ENCODE results near the gene MAMLD1. TPM values are rescaled to one million over a fixed set of nuclear protein-coding genes. Genes with fewer than 3 reads are reported as not detected.

Gene MAMLD1
- total RNA-seq, 1 experiment from 2014 or later, result 0.74 TPM

DNA sequence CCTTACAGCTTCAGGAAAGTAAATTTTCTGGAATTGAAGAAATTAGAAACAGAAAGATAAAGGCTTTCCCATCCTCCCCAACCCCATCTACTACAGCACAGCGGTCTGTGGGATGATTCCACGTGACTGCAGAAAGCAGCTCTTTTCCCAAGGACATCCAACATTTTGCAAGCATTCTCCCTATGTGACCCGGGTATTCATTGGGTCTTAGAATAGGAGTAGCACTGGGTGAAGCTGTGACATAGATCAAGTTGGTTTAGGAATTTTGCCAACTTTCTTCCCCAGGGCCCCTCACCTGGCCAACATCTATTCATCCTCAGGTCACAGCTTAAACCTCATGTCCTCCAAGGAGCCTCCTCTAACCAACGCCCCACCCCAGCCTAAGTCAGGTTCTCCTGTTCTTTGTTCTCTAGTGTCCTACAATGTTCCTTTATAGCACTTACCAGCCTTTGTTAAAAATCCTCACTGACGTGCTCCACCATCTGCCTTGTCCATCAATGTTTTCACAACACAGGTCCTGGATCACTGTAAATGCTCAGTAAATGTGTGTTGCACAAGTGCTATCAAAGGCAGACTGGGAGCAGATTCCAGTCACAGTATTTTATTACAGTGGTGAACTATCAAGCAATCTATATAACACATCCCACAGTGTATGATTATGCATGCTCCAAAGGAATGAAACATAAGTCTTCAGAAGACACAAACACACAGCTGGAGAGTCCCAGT is 124.4 kb downstream of the MAMLD1 start:
- no peak for DNase-seq (ENCODE audit: extremely low read depth, low read depth)

DNA sequence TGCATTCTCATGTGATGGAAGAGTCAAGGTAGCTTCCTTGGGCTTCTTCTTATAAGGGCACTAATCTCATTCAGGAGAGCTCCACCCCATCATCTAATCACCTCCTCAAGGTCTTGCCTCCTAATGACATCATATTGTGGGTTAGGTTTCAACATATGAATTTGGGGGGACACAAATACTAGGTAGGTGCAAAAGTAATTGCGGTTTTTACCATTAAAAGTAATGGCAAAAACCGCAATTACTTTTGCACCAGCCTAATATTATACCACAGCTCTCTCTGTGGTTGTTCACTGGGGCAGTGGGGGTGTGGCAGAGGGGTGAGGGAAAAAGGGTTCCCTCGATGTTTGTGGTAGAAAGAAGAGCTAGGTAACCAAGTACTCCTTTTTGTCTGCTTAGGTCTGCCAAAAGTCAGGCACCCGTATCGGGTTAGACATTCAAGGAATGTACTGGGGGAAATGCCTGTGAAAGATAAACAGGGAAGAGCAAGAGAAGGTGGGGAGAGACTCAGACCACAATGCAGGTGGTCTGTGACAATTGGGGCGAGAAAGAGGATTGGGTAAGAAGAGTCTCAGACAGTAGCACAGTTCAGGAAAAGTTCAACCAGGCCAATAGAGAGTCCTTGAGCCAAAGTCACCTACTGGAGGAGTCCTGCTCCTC is 126.4 kb downstream of the MAMLD1 start:
- no peak for DNase-seq (ENCODE audit: extremely low read depth, low read depth)

DNA sequence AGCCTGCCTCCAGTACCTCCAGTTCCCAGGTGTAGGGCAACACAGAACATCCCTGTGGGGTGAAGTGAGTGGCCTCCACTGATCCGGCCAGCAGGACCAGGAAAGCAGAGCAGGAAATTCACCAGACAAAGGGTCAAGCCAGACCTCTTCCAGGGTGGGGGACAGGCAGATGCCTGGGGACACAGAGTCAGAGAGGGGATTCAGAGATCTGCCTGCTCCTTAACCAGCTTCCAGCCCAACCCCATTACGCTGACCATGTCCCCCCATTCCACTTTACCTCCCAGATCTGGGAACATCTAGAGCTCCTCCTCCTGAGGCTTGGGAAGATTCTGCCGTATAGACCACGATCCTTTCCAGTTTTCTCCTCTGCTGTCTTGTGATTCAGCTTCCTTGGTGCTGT is 132.4 kb downstream of the MAMLD1 start:
- DNase-seq (ENCODE audit: extremely low read depth, low read depth), result no peak

DNA sequence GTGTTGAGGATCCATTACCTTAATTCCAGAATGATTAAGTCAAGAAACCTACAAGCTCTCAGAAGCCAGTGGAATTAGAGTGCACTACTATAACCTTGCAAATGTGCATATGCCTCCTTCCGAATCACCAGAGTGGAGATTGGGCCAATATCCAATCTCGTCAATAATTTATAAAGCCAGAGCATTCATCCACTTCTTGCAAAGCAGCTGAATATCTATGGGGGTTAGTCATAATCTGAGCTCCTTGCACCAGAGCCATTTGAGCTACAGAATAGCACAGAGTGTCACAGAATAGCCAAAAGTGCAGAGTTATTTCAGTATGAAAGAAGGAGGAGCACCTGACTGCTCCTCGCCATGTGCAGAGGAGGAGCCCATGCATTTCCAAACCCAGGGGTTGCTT is 136.1 kb downstream of the MAMLD1 start:
- no peak for DNase-seq (ENCODE audit: extremely low read depth, low read depth)

DNA sequence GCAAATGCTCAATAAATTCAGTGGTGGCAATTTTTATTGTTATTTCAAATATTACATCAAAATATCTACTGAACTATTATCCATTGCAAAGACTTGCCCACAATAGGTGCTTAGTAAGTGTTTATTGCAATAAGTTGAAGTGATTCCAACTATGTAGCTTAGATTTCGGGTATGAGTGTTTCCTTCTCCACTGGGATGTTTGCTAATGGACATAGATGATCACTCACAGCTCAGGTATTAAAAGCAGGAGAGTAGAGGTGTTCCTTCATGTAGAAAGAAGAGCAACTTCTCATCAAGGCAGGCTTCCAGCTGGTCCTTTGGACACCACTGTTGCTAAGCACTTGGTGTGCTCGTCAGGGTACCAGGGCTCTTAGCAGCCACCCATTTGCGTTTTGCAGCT is 139.0 kb downstream of the MAMLD1 start:
- DNase-seq (ENCODE audit: extremely low read depth, low read depth), result no peak

DNA sequence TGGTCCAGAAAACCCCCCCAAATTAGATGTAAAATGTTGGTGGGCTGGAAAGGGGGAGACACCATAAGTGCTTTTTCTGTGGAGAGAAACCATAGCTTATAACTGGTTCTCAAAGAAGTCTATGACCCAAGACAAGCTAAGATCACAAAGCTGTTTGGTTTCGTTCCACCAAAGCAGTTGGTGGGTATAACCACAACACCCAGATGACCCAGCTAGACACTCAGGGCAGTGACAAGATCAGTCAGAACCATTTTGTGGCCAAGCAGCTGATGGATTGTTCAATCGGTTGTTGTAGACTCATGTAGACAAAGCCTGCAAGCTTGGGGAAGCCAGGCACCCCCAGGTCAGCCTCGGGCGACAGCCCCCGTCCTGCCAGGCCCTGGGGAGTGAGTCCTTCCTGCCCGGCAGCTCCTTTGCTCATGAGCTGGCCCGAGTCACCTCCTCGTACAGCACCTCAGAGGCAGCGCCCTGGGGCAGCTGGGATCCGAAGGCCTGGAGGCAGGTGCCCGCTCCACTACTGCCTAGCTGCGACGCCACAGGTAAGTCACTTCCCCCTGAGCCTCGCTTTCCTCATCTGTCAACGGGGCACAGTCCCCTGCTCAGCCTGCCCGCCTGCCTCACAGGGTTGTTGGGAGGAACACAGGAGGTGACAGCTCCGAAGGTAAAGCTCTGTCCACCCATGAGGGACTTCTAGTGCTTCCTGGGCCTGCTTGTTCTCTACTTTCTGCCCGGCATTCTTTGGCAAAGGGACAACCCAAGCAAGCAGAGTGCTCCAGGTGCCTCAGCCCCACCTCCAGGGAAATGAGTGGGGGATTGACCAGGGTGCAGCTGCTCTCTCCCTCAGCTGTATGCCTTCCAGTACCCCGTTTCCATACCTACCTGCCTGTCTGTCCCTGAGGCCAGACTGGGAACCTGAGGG is 140.1 kb downstream of the MAMLD1 start:
- no peak for DNase-seq (ENCODE audit: extremely low read depth, low read depth)

DNA sequence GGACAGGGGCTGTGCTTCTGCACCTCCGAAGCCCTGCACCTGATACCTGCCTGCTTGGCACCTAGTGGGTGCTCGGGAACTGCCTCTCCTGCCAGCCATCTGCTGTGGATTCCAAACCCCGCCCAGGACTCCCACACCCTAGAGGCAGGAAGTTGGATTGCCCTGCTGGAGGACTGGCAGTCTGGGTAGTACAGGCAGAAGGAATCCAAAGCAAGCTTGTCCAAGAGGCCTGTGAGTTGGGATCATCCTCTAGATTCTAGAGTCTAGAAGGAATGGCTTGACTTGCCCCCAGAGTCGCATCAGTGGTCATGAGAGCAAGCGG is 140.7 kb downstream of the MAMLD1 start:
- no peak for DNase-seq (ENCODE audit: extremely low read depth, low read depth)

DNA sequence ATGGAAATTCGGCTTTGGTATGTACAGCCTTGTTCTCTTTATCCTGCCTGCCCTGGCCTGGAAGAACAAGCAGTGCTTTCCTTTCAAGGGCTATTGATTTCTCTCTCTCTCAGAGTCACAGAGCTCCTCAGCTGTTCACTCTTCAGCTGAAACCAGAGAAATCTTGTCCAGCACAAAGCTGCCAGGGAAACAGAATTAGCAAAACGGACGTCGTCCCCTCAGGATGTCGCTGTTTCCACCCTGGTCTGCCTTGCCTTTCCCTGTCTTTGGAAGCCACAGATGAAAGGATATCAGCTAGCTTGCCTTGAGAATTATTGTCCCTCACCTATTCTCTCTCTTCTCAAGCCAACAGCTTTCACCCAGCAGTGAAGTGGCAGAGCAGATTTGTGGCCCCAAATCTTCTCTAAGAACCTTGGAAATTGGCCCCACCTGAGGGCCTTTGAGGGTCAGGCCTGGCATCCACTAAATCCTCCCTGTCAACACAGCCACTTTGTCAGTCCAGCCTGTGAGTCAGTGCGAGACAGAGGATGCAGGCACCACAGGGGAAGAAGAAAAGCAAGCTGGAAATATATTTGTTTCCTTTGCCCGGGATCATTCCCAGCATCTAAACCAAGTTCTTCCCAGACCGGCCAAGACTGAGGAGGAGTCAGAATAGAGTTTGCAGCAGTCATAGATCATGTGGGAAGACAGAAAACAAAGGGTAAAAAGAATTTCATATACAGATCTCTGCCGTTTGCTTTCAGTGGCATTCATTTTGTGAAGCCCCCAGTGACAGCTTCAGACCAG is 141.5 kb downstream of the MAMLD1 start:
- DNase-seq (ENCODE audit: extremely low read depth, low read depth), result no peak

DNA sequence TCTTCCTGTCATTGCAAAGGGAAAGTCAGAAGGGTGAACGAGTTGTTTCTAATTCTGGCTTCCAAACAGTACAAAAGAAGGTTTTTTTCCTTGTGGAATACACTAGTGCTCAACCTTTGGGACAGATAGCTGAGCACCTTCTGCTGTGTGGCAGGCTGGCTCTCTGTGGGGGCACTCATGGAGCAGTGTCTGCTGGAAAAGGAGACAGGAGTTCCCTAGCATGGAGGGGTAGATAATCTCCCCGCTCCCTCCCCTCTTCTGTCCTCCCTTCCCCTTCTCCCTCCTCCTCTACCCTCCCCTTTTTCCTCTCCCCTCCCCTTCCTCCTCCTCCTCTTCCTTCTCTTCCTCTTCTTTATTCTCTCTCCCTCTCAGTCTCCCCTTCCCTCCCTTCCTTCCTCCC is 142.9 kb downstream of the MAMLD1 start:
- no peak for DNase-seq (ENCODE audit: extremely low read depth, low read depth)

DNA sequence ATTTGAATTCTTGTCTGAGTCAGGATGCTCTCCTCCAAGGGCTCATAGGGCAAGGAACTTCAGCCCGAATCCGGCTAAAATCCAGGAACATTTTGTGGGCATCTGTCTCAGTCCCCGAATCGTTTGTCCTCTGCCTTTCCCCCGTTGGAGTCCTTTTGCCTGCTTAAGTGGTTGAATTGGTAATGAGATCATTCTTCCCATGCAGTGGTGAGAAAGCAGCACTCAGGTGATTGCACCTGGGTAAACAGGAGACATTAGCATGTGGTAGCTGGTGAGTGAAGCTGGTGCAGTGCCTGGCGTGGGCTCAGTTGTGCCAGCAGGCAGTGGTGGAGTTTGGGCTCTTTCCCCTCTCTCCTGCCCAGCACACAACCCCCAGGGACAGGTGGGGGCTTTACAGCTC is 143.4 kb downstream of the MAMLD1 start:
- DNase-seq (ENCODE audit: extremely low read depth, low read depth), result no peak

DNA sequence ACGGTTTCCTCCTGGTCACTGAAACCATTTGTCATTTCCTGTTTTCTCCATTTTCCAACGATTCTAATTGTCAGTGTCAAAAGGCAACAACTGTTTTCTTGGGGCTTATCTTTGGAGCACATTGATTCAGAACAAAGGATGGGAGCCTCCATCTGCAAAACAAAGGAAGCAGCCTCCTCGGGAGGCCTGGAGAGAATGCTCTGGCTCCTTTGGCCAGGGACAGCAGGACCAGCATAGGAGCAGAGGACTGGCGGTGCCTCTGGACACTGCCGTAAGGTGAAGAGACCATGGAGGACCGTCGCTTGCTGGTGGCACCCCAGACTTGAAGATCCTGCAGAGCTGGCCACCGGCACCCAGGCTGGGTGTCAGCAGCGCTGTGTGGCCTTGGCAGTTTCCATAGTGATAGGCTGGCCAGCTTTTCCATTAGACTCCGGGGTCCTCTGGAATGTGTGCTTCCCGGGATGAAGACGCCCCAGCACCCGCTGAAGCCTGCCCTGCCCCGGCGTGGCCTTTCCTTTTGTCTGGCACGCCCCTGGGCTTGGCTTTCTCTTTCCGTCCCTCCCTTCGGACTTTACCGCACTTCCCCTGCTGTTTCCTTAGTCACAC is 144.2 kb downstream of the MAMLD1 start:
- no peak for DNase-seq (ENCODE audit: extremely low read depth, low read depth)

DNA sequence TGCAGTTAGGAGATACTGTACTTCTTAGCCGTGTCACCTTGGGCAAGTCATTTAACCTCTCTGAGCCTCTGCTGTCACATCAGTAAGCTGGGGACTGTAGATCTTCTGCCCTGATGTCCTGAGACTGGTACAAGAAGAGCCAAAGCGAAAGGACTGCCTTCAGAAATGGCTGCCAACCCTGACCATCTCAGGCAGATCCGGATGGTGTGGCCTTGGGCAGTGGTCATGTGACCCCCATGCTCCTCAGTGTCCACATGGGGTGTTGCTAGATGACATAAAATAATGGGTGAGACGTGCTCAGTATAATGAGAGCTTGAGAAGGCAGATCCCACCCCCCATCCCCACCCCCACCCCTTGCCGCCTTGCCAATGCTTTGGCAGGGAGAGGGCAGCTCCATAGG is 144.9 kb downstream of the MAMLD1 start:
- DNase-seq (ENCODE audit: extremely low read depth, low read depth), result no peak

DNA sequence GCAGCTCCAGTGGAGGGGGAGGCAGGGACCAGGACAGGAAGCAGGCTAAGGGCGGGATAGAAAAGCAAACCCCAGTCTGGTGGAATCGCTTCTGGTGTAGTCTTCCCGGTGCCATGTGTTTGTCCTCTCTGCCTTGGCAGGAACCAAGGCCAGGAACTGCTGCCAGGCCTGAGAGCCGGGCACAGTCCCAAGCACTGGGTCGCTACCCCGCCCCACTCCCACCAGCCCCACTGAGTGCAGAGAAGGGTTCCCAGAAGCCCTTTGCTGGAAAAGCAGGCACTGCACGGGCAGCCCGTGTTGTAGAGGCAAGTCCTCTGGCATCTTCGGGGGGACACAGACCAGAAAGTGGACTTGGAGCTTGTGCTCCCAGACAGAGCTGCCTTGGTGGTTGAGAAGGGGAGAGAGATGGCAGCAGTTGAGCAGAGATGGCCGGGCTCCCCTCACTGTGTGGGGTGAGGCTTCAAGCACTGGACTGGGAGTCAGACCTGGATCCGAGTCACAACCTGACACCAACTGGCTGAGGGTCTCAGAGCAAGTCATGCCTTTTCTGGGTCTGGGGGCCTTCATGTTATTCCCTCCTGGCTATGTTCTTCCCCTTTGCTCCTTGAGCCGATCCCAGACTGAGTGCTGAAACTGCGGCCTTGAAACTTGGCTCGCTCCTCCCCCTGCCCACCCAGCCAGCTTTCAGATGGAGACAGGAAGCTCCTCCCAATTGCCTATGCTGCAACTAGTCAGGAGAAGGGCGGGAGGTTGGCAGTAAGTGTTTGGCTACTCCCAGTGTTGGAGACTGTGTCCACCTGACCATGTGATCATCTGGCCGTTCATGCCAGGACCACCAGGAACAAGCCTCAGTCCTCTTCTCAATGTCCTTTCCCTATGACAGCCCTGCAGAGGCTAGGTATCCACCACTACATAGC is 145.6 kb downstream of the MAMLD1 start:
- no peak for DNase-seq (ENCODE audit: extremely low read depth, low read depth)

DNA sequence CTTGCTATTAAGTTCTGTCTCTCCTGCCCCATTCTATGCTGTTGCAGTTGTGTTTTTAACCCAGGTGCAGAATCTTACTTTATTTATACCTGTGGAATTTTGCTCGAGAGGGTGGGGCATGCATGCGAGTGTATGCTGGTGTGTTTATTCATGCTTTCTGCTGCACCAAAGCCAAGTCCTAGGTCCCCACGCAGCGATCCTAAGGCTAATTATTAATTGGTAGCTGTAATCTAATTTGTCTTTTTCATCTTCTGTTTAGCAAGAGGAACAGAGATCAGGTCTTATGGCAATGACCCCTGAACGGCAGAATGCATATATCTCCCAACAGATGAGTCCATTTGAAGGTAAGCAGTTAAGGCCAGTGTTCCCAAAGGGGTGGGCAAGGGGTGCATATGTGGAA is 146.6 kb downstream of the MAMLD1 start:
- no peak for DNase-seq (ENCODE audit: extremely low read depth, low read depth)

DNA sequence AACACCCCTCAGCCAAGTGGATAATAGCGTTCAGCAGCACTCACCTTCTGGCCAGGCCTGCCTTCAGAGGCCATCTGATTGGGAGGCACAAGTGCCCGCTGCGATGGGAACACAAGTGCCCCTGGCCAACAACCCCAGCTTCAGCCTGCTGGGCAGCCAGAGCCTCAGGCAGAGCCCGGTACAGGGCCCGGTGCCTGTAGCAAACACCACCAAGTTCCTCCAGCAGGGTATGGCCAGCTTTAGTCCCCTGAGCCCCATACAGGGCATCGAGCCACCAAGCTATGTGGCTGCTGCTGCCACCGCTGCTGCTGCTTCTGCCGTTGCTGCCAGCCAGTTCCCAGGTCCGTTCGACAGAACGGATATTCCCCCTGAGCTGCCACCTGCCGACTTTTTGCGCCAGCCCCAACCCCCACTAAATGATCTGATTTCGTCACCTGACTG is 149.4 kb downstream of the MAMLD1 start:
- no peak for DNase-seq (ENCODE audit: extremely low read depth, low read depth)

DNA sequence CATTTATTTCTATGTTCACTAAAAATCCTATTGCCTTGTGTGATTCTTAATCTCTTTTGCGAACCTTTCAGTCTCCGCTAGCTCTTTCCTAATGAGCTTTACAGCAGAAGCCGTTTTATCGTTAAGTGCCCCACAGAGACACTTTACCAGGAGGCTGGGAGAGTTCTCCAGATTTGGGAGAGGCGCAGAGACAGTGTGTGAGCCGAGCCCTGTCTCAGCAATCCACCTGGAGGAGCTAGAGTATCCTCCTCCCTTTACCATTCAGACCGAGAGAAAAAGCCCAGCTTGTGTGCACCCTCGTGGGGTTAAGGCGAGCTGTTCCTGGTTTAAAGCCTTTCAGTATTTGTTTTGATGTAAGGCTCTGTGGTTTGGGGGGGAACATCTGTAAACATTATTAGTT is 150.4 kb downstream of the MAMLD1 start:
- no peak for DNase-seq (ENCODE audit: extremely low read depth, low read depth)

DNA sequence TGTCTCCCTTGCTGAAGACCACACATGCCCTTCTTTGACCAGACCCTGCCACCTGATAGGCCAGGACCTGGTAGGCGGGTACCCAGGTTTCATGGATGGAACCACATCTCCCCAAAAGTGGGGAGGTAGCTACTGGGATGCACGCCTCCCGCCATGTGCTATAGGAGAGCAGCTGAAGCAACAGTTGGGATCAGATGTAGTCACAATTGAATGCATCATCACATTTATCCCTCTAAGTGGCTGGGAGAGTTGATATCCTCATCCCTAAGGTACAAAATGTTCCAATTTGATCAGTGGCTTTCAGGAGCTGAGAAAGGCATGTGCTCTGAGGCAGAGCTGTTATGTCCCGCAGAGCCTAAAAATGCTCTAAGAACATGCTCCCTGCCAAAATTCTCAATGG is 151.3 kb downstream of the MAMLD1 start:
- DNase-seq (ENCODE audit: extremely low read depth, low read depth), result no peak

DNA sequence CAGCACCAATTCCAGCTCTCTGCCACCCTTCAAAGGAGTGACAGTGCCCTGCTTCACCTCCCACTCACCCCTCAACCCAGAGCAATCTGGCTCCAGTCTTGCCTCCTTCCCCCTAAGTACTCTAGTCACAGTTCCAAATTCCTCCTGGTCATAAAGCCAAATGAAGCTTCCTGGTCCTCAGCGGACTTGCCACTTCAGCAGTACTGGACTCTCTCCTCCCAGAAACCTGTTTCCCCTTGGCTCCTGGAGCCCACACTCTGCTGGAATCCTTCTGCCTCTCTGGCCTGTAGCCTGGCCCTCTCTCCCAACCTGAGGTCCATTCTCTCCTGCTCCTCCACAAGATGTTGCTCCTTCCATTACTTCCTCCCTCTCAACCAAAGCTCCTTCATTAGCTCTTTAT is 152.7 kb downstream of the MAMLD1 start:
- no peak for DNase-seq (ENCODE audit: extremely low read depth, low read depth)

DNA sequence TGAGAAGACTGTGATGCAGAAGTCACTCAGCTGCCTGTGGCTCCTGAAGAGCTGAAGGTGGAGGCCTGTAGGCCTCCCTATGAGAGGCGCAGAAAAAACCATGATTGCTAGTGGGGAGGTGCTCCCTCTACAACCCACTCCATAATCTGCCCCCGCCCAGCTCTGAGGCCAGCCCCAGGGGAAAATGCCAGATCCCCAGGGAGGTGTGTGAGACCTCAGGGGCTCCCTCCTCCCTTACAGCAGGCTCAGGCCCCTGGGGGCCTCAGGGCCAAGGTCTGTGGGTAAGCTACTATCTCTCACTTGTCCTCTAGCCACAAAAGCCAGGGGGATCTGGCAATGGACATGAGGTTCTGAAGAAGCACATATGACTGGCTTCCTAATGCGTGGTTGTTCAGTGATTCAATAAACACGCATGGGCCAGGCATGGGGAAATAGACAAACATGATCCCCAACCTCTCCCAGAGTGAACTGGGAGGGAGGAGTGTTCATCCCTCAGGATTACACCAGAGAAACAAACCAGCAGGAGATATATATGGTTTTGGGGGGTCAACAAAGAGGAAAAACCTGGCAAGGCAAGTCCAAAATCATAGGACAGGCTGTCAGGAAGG is 154.3 kb downstream of the MAMLD1 start:
- no peak for DNase-seq (ENCODE audit: extremely low read depth, low read depth)

All from NCI-H460 (cell line).